K562 (cell line): ENCODE data around the gene FCHO1. TPM values are rescaled to one million over a fixed set of nuclear protein-coding genes. Genes with fewer than 3 reads are reported as not detected.

ENCODE experiments used
- ETV5 ChIP-seq: sonication (generic); formaldehyde crosslinking; IDR thresholded peaks from 2 replicates; pipeline ENCODE4 v1.4.0; 2020; ENCODE audit warnings: low read depth, mild to moderate bottlenecking, missing genetic modification reagents
- SMARCA5 ChIP-seq: fragments of 450-650 bp; IDR thresholded peaks from 2 replicates; pipeline ENCODE4 v1.6.1; 2016
- STAT6 ChIP-seq: sonication (generic); formaldehyde crosslinking; IDR thresholded peaks from 2 replicates; pipeline ENCODE4 v1.8.1; 2023; ENCODE audit warnings: mild to moderate bottlenecking, missing genetic modification reagents
- ZBTB5 ChIP-seq: fragments of 450-650 bp; IDR thresholded peaks from 2 replicates; pipeline ENCODE4 v1.6.1; 2017; ENCODE audit warnings: antibody characterized with exemption
- ZFP36 ChIP-seq: fragments of 150-350 bp; IDR thresholded peaks from 2 replicates; pipeline ENCODE4 v1.6.1; 2018; ENCODE audit warnings: low read length, low read depth; ENCODE audit not compliant: partially characterized antibody
- ZNF124 ChIP-seq: sonication (generic); formaldehyde crosslinking; IDR thresholded peaks from 2 replicates; pipeline ENCODE4 v1.8.1; 2022; ENCODE audit warnings: missing genetic modification reagents
- ZNF143 ChIP-seq: sonication (generic); formaldehyde crosslinking; IDR thresholded peaks from 2 replicates; pipeline ENCODE4 v1.9.0; 2022; ENCODE audit warnings: mild to moderate bottlenecking, missing genetic modification reagents
- ZZZ3 ChIP-seq: fragments of 450-650 bp; IDR thresholded peaks from 2 replicates; pipeline ENCODE4 v1.6.1; 2016; ENCODE audit warnings: antibody characterized with exemption, mild to moderate bottlenecking, moderate library complexity
- polyA plus RNA-seq, 8 experiments: library from polyadenylated mRNA; depleted of rRNA in 4 of 8; stranded (reverse) in 5 of 8; unstranded in 3 of 8; fragments of >200 nt; fragmentation: Nextera tagmentation in 2 of 8; fragmentation: Illumina TruSeq in 1 of 8; extraction: Ambion mirVana in 2 of 8; extraction: Trizol in 1 of 8; gene quantifications; 2 replicates each; pipeline versions ENCODE4 v1.2.1 to v1.2.3, GENCODE V29; 2011 to 2014; ENCODE audit warnings: inconsistent platforms in 1 of 8, missing spikeins in 1 of 8
- total RNA-seq, 7 experiments: library from RNA; depleted of rRNA in 6 of 7; stranded (reverse); fragments of >200 nt in 6 of 7; fragmentation: Illumina TruSeq in 2 of 7; extraction: Trizol in 2 of 7; gene quantifications; 2 replicates each; pipeline versions ENCODE4 v1.2.1 to v1.2.3, GENCODE V29; 2011 to 2021; ENCODE audit warnings: low replicate concordance in 1 of 7
- TF ChIP-seq, protein P1 (sequence below): fragments of 250-450 bp; sonication (Bioruptor Pico); IDR thresholded peaks from 2 replicates; pipeline ENCODE4 v1.4.0; 2020; ENCODE audit warnings: mild to moderate bottlenecking, moderate library complexity

Gene FCHO1
- total and polyA plus RNA-seq, 9 of the 15 experiments (the other 6 are each of a cell fraction or from before 2014, with no cell fraction given): 0.21 to 58.9 (median 18.3) TPM

GRCh38 chr19:17706750-17707181 is 44.5 kb upstream of the FCHO1 start (continued):
- TF ChIP-seq ZFP36 (peak; percentile 93), STAT6 (CRISPR knock-in tag) (no peak), ZZZ3 (no peak), ETV5 (CRISPR knock-in tag) (no peak), ZNF143 (CRISPR knock-in tag) (no peak), ZBTB5 (no peak), SMARCA5 (no peak), ZNF124 (CRISPR knock-in tag) (no peak)
- TF ChIP-seq, protein P1, sequence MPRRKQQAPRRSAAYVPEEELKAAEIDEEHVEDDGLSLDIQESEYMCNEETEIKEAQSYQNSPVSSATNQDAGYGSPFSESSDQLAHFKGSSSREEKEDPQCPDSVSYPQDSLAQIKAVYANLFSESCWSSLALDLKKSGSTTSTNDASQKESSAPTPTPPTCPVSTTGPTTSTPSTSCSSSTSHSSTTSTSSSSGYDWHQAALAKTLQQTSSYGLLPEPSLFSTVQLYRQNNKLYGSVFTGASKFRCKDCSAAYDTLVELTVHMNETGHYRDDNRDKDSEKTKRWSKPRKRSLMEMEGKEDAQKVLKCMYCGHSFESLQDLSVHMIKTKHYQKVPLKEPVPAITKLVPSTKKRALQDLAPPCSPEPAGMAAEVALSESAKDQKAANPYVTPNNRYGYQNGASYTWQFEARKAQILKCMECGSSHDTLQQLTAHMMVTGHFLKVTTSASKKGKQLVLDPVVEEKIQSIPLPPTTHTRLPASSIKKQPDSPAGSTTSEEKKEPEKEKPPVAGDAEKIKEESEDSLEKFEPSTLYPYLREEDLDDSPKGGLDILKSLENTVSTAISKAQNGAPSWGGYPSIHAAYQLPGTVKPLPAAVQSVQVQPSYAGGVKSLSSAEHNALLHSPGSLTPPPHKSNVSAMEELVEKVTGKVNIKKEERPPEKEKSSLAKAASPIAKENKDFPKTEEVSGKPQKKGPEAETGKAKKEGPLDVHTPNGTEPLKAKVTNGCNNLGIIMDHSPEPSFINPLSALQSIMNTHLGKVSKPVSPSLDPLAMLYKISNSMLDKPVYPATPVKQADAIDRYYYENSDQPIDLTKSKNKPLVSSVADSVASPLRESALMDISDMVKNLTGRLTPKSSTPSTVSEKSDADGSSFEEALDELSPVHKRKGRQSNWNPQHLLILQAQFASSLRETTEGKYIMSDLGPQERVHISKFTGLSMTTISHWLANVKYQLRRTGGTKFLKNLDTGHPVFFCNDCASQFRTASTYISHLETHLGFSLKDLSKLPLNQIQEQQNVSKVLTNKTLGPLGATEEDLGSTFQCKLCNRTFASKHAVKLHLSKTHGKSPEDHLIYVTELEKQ (CRISPR knock-in tag): no peak
- TF ChIP-seq, all 486 proteins: peak for 27
